NK-92 (cell line): ENCODE measurements around the gene NUMB.

Experiments used
- DNase-seq: peaks from one replicate; lab custom pipeline; 2025; ENCODE audit not compliant: unreplicated experiment; lab: John Stamatoyannopoulos, UW

Gene NUMB

DNA sequence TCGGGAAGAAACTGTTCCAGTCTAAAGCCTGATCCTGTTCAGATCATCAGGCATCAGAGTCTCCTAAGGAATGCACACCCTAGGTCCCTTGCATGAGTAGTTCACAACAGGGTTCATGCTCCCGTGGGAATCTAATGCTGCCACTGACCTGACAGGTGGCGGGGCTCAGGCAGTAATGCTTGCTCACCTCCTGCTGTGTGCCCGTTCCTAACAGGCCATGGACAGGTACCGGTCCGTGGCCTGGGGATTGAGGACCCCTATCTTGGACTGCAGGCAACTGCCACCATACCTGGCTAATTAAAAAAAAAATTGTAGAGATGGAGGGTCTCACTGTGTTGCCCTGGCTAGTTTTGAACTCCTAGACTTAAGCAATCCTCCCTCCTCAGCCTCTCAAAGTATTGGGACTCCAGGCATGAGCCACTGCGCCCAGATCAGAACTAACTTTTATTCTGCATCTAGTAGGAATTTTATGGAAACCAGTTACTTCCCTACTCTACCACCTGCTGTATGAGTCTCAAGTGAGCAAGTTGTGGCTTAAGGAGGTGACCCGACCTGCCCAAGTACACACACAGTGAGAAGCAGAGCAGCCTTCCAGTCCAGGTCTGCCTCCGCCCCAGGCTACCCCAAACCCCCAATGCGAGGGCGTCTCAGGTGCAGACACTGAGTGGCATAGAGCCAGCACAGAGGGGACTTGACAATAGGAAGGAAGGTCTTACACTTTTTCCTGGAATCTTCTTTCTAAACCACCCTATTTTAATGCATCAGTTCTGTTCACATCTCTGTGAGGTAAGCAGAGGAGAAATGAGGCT is 223.6 kb downstream of the NUMB start:
- no peak for DNase-seq

GRCh38 chr14:73234029-73234428 is 224.3 kb downstream of the NUMB start:
- no peak for DNase-seq

DNA sequence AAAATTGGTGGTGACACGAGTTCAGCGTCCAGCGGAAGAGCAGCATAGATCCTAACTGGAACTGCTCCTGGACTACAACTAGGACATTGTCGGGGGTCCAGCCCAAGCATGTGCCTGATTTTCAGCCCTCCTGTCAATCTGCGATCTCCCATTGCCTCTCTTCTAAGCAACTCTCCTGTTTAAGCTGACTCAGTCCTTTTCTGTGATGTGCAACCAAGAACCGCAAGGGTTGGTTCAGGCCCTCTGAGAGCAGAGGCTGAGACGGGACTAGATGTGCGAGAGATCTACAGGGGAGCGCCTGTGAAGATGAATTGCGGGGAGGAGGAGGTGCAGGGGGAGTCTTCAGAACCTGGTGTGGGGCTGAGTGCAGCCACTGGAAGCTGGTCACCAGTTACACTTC is 224.8 kb downstream of the NUMB start:
- DNase-seq, result no peak

DNA sequence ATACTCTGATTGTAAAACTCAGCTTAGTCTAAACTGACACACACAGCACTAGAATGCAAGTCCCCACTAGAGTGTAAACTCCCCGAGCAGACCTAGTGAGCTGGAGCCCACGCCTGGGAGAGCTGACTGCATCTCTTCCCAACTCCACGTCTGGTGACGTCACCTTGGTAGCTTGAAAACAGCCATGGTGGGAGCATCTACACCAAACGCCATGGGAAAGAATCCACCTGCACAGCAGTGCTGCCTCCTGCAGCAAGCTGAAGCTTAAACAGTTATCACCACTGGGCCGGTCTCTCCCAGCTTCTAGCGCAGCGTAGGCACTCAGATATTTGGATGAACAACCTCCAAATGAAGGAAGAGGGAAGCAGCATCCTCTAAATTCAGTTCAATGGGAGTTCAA is 225.4 kb downstream of the NUMB start:
- DNase-seq, result no peak

DNA sequence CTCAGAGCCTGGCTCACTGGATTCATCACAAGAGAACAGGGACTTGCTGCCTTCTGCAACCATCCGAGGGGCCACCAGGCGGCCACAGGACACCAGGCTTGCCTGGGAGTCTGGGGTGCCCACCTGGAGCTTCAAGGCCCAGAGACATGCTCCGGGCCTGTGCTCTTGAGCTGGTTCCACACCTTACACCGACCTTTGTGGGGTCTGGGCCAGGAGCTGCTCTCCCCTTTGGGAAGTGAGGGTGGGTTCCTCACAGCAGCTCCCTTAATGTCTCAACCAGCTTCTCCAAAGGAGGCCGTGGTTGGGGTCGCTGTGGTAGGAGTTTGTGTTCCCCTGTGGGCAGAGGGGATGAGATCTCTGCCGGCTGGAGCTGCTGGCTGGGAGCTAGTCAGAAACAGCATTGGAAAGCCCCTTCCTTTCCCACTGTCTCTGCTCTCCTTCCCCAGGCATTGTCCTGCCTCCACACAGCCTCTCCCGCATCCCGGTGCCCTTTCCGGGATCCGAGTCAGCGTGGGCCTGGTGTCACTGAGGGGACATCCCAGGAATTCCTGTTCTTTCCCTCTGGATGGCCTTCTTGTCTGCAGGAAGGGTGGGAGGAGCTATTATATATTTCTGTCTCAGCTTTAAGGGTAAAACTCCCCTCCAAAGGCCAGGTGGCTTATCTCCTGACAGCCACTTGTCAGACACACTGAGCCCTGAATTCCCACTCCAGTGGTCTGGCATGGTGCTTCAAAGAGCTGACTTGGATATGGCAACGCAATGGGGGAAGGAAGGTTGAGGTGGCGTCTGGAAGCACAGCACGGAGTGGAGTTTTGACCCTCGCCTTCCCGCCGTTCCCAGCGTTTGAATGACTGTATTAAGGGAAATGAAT is 226.1 kb downstream of the NUMB start:
- DNase-seq, result no peak

DNA sequence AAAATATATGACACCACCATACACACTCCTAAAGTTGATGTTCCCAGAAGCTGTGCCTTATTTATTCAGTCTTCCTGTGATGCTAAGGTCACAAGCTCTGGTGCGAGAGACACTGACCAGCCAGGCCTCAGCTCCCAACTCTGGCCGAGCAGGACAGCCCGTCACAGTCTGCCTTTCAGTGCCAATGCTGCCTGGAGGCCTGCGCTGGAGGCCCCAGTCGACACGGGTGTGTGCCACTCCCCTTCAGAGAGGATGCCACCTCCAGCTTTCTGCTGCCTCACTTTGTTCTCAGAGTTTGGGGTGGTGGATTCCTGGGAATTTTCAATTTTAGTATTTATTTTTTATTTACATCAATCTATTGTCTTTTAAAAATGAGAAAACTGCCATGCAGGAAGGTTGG is 228.3 kb downstream of the NUMB start:
- no peak for DNase-seq

DNA sequence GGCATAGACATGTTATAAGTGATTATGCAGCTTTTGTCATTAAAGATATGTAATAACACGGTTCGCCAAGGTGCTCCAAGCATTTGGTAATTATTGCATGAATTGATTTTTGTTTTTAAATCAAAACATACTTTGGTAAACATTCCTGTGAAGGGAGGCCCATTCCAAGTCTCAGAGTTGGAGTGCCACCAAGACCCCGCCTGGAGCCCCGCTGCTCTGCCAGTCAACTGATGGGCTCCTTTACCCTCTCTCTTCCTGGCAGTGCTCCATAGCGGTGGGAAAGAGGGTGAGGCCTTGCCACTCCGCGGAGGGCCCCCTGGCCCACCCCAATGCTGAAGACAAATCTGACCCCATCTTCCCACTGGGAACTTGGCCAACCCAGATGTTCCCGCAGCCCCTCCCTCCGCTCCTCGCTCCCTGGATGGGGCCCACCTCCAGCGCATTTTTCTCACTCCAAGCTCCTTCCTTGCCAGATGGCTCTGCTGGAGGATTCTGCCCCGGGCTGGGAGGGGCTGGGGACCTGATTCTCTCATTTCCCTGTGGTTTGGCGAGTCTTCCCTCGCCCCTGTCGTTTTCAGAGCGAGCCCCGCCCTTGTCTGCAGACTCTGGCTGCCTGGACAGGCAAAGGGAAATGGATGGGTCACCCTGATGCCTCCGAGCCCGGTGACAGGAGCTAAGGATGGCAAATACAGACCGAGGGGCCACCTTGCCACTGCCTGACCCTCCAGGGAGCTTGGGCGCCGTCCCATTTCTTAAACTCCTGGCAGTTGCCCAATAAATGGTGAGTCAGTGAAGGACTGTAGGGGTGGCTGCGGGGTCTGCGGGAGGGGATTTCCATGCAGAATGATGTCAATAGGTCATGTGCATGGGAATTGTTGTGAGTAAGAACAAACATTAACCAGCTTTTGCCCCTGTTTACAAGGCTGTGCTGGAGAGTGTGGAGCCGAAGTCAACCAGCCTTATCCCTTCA is 230.2 kb downstream of the NUMB start:
- DNase-seq, result no peak

DNA sequence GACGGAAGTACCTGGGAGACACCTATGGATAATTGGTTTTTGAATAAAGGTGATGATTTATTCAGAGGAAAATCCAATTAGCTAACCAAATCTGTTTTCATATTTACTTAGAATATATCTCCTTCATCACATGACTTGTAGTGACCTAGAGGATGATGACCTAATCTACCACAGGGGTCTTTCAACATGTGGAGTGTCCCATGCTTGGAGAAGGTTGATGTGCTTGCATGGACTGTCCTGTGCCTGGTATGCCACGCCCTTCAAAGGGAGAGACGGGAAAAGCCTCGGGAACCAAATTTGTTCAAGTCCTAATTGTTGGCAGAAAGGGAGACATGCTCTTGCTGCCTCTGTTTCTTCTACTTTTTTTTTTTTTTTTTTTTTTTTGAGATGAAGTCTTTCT is 232.8 kb downstream of the NUMB start:
- DNase-seq, result no peak
